Calu3 (cell line): ENCODE measurements around the gene MSL2. TPM values are rescaled to one million over a fixed set of nuclear protein-coding genes. Genes with fewer than 3 reads are reported as not detected.
"Not testable (repeated sequence)": the region's sequence is repeated elsewhere in the genome, so short reads cannot be mapped to it uniquely, and the experiment has no call there.

Source experiments
- BruUV-seq: library from RNA; stranded (reverse); fragments of 400-500 nt; replicated peaks from 2 replicates; lab custom pipeline; 2021; lab: Mats Ljungman, UMichigan
- CTCF ChIA-PET: fragments of 300-600 bp; sonication (Branson Sonifier 250); formaldehyde crosslinking; loops from one replicate; lab custom pipeline; 2022; ENCODE audit warnings: antibody characterized with exemption; lab: Charles Lee
- DNase-seq: peaks from one replicate; pipeline ENCODE4 v3.0.0; 2022
- H3K27ac Mint-ChIP-seq: one replicate; pipeline ENCODE4 v1.8.0; 2022; ENCODE audit warnings: mixed read lengths; ENCODE audit not compliant: unreplicated experiment
- H3K27me3 Mint-ChIP-seq: one replicate; pipeline ENCODE4 v1.8.0; 2022; ENCODE audit warnings: mixed read lengths; ENCODE audit not compliant: unreplicated experiment
- H3K36me3 Mint-ChIP-seq: one replicate; pipeline ENCODE4 v1.8.0; 2022; ENCODE audit warnings: mild to moderate bottlenecking, moderate library complexity, mixed read lengths; ENCODE audit not compliant: insufficient read depth, unreplicated experiment
- H3K4me1 Mint-ChIP-seq: one replicate; pipeline ENCODE4 v1.8.0; 2022; ENCODE audit warnings: mild to moderate bottlenecking, low read depth, mixed read lengths; ENCODE audit not compliant: unreplicated experiment
- H3K4me3 Mint-ChIP-seq: one replicate; pipeline ENCODE4 v1.8.0; 2022; ENCODE audit warnings: mild to moderate bottlenecking, low read depth, moderate library complexity, mixed read lengths; ENCODE audit not compliant: unreplicated experiment
- H3K9me3 Mint-ChIP-seq: one replicate; pipeline ENCODE4 v1.8.0; 2022; ENCODE audit warnings: low read depth, mixed read lengths; ENCODE audit not compliant: unreplicated experiment
- CTCF ChIP-seq: fragments of 200-600 bp; IDR thresholded peaks from one replicate; pipeline ENCODE4 v1.8.0; 2022; ENCODE audit warnings: antibody characterized with exemption; ENCODE audit not compliant: unreplicated experiment
- intact Hi-C: fragments of 100-400 bp; cut with micrococcal nuclease; formaldehyde crosslinking; loops from one replicate; pipeline ENCODE4 v1.10.0; 2022; ENCODE audit not compliant: unreplicated experiment
- total RNA-seq: library from RNA; stranded (reverse); gene quantifications from 2 replicates; pipeline ENCODE4 v1.2.3, GENCODE V29; 2022

Gene MSL2
- total RNA-seq, 1 experiment from 2014 or later = 63.9 TPM

- no TSS peak for BruUV-seq
- peaks cover 10% of the 10 kb centered on the region for H3K36me3 Mint-ChIP-seq
- H3K27me3 Mint-ChIP-seq = no peaks in the 10 kb centered on the region
- no peak overlapping the region for H3K27ac Mint-ChIP-seq
- no peaks in the 10 kb centered on the region for H3K4me1 Mint-ChIP-seq
- H3K9me3 Mint-ChIP-seq = no peaks in the 10 kb centered on the region
- DNase-seq = no peak
- CTCF ChIA-PET = no interaction called here
- no peak for TF ChIP-seq CTCF
- intact Hi-C loops = no loop called here
- H3K4me3 Mint-ChIP-seq = no peak overlapping the region
These were observed 60.9 kb downstream of the MSL2 start for GRCh38 chr3:136135039-136135802.

GRCh38 chr3:136134091-136134490 is 62.0 kb downstream of the MSL2 start:
- no peaks in the 10 kb centered on the region for H3K27me3 Mint-ChIP-seq
- CTCF ChIA-PET = interaction anchor here (1.5 kb wide), 1 partner anchor 17 kb away, joined by 4 read pairs; no protein-coding TSS in a partner anchor
- intact Hi-C loops = no loop called here

GRCh38 chr3:136131647-136132046 is 64.5 kb downstream of the MSL2 start:
- H3K4me1 Mint-ChIP-seq, DNase-seq, intact Hi-C loops, BruUV-seq, H3K9me3 Mint-ChIP-seq, CTCF ChIA-PET, H3K27ac Mint-ChIP-seq, H3K4me3 Mint-ChIP-seq, H3K27me3 Mint-ChIP-seq: not testable (repeated sequence)
- H3K36me3 Mint-ChIP-seq = peaks cover 11% of the 10 kb centered on the region

More at GRCh38 chr3:136134091-136134490, 62.0 kb downstream of the MSL2 start:
- H3K36me3 Mint-ChIP-seq = peaks cover 14% of the 10 kb centered on the region
- no TSS peak for BruUV-seq
- TF ChIP-seq CTCF = no peak
- no peak for DNase-seq
- no peak overlapping the region for H3K4me3 Mint-ChIP-seq
- no peaks in the 10 kb centered on the region for H3K4me1 Mint-ChIP-seq
- H3K27ac Mint-ChIP-seq = no peak overlapping the region
- H3K9me3 Mint-ChIP-seq = no peaks in the 10 kb centered on the region

GRCh38 chr3:136122006-136122405 is 74.1 kb downstream of the MSL2 start:
- no peak for TF ChIP-seq CTCF
- peaks cover 26% of the 10 kb centered on the region for H3K36me3 Mint-ChIP-seq
- DNase-seq = no peak
- no peaks in the 10 kb centered on the region for H3K27me3 Mint-ChIP-seq
- H3K9me3 Mint-ChIP-seq = peaks cover 13% of the 10 kb centered on the region
- CTCF ChIA-PET = no interaction called here
- H3K27ac Mint-ChIP-seq = no peak overlapping the region
- H3K4me3 Mint-ChIP-seq = no peak overlapping the region
- BruUV-seq = no TSS peak
- no peaks in the 10 kb centered on the region for H3K4me1 Mint-ChIP-seq
- intact Hi-C loops = no loop called here
